ENCODE data around the gene PPP2R5C.

Gene PPP2R5C

GRCh38 chr14:101917413-101918017, 156.0 kb downstream of the PPP2R5C start:
- DNase-seq (ENCODE audit: low read depth) = no peak

DNA sequence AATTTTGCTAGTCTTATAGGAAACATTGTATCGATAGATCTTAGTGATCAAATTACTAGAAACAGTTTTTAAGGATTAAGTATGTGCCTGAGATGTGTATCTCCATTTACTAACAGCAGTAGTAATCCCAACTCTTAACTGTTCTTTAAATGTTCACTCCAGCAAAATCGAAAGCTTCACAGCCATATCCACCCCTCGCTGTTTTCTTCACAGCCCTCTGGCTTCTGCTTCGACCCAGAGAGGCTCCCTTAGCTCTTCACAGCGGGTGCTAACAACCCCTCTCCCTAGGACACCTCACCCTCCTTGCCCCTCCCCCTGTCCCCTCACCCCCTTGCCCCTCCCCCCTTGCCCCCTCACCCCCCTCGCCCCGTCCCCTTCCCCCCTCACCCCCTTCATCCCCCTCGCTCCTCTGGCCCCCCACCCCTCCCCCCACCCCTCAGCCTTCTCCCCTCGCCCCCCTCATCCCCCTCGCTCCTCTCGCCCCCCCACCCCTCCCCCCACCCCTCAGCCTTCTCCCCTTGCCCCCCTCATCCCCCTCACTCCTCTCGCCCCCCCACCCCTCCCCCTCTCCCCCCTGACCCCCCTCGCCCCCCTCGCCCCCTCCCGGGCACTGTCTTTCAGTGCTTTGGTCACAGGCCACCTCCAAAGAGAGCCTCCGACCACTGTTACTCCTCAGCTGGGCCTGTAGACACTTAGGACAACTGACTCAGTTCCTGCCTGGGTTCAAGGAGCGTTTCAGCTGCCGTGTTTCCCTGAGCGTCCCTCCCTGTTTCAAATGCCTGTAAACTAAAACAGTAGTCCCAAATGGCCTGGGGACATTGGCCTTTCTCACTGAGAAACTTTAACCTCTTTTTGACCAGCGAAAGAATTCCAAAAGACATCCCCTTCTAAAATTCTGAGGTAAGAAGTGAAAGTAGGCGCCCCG, 156.8 kb downstream of the PPP2R5C start:
- DNase-seq (ENCODE audit: low read depth) = no peak

DNA sequence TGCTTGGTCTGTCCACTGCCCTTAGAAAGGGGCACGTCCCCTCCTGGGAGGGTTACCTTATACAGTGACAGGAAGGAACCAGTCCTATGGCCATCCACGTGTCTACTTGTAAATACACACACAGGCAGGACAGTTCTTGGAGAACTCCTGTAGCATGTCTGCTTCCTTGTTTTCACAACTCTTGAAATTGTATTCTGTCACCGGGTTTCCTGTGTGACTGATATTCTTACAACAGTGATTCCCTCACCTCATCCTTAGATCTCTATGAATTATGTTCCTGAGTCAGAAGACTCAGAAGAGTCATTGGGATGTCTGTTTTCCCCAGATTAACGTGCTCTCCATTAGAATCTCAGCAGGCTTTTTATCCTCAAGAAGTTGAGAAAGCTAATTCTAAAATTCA, 158.8 kb downstream of the PPP2R5C start:
- no peak for DNase-seq (ENCODE audit: low read depth)

- no peak for DNase-seq (ENCODE audit: low read depth)
These were observed 161.4 kb downstream of the PPP2R5C start for GRCh38 chr14:101922866-101923265.

- DNase-seq (ENCODE audit: low read depth) = no peak
These were observed 163.6 kb downstream of the PPP2R5C start for GRCh38 chr14:101925152-101925551.

GRCh38 chr14:101926085-101926484, 164.6 kb downstream of the PPP2R5C start:
- no peak for DNase-seq (ENCODE audit: low read depth)

- DNase-seq (ENCODE audit: low read depth) = no peak
These were observed 165.1 kb downstream of the PPP2R5C start for GRCh38 chr14:101926620-101927019.

- DNase-seq (ENCODE audit: low read depth) = no peak
These were observed 166.3 kb downstream of the PPP2R5C start for GRCh38 chr14:101927859-101928258.

GRCh38 chr14:101928415-101928841, 166.9 kb downstream of the PPP2R5C start:
- no peak for DNase-seq (ENCODE audit: low read depth)

- DNase-seq (ENCODE audit: low read depth) = no peak
These were observed 167.6 kb downstream of the PPP2R5C start for GRCh38 chr14:101929096-101929495.

DNA sequence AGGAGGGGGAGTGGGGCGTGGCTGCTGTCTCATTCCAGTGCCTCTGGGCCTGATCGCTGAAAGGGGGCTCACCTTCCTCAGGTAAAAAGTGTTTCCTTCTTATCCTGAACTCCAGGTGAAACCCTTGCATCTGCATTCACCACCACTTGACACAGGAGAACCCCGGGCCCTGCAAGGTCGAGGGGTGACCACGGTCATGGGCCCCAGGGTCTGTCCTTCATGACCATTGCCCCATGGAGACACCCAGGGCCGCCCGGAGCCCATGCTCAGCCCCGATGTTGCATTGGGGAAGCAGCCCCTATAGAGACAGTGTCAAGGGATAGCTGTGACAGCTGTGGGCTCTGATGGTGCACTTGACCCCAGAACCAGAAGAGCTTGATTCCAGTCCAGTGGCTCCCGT, 168.4 kb downstream of the PPP2R5C start:
- no peak for DNase-seq (ENCODE audit: low read depth)

GRCh38 chr14:101932673-101933072, 171.2 kb downstream of the PPP2R5C start:
- no peak for DNase-seq (ENCODE audit: low read depth)

- DNase-seq (ENCODE audit: low read depth) = no peak
These were observed 171.7 kb downstream of the PPP2R5C start for GRCh38 chr14:101933209-101933608.

DNA sequence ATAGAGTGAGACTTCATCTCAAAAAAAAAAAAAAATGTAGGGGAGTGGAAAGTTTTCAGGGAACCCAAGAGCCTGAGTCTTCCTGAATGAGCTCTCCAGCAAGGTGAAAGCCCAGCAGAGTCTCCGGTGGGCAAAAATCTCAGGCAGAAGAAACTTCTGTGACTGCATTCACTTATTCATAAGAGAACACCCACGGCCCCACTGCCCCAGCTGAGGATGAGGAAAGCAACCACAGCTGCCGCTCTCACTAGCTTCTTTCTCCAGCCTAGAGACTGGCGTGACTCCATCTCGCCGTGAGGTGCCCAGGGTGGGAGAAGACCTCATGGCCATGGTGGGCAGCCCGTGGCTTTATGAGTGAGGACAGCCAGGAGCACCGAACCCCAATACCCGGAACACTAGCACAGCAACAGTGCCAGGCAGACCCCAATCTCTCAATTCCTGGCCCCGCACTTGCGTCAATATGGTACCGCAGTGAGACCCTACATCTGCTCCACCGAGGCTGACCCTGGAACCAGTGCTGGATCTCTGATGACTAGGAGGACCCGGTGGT, 173.2 kb downstream of the PPP2R5C start:
- no peak for DNase-seq (ENCODE audit: low read depth)

DNA sequence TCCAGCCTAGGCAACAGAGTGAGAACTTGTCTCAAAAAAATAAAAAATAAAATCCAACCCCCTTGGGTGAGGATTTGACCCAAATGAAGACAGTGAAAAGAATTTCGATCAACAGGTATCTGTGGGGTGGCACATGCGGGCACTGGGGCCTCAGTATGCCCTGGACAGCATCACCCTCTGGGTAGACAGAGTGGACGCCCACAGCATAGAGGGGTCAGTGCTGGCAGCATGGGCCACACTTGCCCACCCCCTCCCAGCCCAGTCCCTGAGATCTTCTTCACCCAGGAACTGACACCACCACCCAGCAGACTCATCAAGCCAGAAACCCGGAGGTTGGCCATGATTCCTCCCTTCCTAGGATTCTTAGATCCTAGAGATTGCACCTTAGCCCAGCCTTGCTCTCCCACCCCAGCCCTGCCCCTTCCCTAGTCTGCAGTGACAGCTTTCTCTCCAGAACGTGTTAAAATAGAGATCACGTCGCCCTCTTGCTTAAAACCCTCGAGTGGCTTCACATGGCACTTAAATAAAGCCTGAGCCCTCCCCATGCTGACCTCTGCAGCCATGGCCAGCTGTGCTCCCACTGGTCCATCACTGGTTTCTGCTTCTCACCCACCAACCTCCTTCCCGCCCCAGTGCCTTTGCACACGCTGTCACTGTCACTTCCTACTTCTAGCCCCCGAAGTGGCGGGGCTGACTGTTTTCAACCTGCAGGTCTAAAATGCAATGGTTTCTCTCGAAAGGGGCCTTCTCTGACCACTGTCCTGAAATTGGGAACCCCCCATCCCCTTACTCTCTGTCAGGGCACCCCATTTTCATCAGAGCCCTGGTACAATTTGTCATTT, 176.6 kb downstream of the PPP2R5C start:
- DNase-seq (ENCODE audit: low read depth) = no peak

DNA sequence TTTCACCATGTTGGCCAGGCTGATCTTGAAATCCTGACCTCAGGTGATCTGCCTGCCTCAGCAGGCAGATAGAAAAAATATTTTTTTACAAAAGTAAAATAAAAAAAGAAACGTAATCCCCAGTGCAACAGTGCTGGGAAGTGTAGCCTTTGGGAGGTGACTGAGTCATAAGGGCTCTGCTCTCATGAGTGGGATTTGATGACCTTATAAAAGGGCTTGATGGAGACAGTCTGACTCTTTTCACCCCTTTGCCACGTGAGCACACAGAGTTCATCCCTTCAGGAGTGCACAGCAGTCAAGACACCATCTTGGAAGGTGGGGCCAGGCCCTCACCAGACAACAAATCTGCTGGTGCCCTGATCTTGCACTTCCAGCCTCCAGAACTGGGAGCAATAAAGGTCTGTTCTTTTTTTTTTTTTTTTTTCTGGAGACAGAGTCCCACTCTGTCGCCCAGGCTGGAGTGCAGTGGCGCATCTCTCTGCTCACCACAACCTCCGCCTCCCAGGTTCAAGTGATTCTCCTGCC, 178.2 kb downstream of the PPP2R5C start:
- no peak for DNase-seq (ENCODE audit: low read depth)

DNA sequence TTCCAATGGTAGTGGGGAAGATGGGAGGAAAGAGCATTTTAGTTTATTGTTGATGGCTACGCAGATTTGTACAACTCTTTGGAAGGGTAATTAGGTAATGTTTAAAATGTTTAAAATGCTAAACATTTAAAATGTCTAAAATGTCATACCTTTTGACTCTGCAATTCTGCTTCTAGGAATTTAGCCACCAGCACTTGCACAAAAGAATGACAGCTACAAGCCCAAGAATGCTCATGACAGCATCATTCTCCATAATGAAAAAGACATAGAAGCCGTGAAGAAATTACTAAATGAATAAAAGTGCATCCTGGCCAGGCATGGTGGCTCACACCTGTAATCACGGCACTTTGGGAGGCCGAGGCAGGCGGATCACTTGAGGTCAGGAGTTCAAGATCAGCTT, 182.9 kb downstream of the PPP2R5C start:
- no peak for DNase-seq (ENCODE audit: low read depth)

DNA sequence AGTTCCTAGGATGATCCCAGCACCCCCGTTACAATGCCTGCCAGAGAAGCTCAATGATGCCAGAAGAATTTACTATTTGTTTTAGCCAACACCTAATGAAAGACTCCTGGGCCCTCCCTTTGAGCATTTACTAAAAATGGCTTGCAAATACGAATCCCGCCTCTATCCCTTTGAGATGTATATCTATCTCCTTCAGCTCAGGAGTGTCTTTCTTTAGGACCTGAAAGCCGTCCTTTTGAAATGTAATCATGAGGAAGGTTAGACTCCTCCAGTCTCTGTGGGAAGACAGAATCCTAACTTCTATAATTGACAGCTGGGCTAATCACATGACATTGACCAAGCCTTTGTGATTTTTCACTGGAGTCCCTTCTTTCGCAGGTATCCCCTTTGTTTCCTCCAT, 183.7 kb downstream of the PPP2R5C start:
- no peak for DNase-seq (ENCODE audit: low read depth)

GRCh38 chr14:101947577-101947903, 186.0 kb downstream of the PPP2R5C start:
- no peak for DNase-seq (ENCODE audit: low read depth)

- DNase-seq (ENCODE audit: low read depth) = peak; percentile 99
These were observed 186.6 kb downstream of the PPP2R5C start for GRCh38 chr14:101947904-101948665.

GRCh38 chr14:101948666-101949216, 187.2 kb downstream of the PPP2R5C start:
- DNase-seq (ENCODE audit: low read depth) = no peak
